ENCODE measurements around the gene ZNRF1. TPM values are rescaled to one million over a fixed set of nuclear protein-coding genes. Genes with fewer than 3 reads are reported as not detected.

The ZNRF1 gene
- total RNA-seq, 5 donors from 2014 or later (not counting 1 experiment from before 2014, with no cell fraction given): 5.5 to 7.8 (median 7.5) TPM

GRCh38 chr16:75116911-75117245 is 118.1 kb downstream of the ZNRF1 start:
- Mint-ChIP-seq H3K27ac (no peak overlapping the region), H3K36me3 (no peaks in the 10 kb centered on the region), H3K27me3 (peaks cover 4 to 7% of the 10 kb centered on the region in 2 donors), H3K4me3 (no peak overlapping the region), H3K4me1 (peaks cover 0 to 2% (median 0%) of the 10 kb centered on the region in 3 donors), H3K9me3 (peaks cover 0 to 5% (median 4%) of the 10 kb centered on the region in 3 donors)
- DNase-seq (no peak), ATAC-seq (replicated peaks in 1 of 4) (no peak)
- WGBS (ENCODE audit: insufficient coverage): no CpG with 5 or more reads among the region's 3 CpGs
- Histone ChIP-seq H3K27me3 (replicated peaks in 1 of 2; ENCODE audit: control insufficient read depth in 2 of 2, extremely low read depth in 1 of 2, insufficient read depth in 2 of 2, low read length in 1 of 2) (peaks cover 0 to 23% of the 10 kb centered on the region in 2 experiments), H3K4me3 (ENCODE audit: control insufficient read depth in 1 of 2, extremely low read depth in 1 of 2, low read length in 1 of 2) (no peak overlapping the region), H3K9me3 (no peaks in the 10 kb centered on the region), H3K27ac (ENCODE audit: low read length) (no peak overlapping the region), H3K4me1 (ENCODE audit: control insufficient read depth in 1 of 2, extremely low read depth in 1 of 2, insufficient read depth in 2 of 2, low read length in 2 of 2) (peaks cover 0 to 6% of the 10 kb centered on the region in 2 experiments), H3K36me3 (ENCODE audit: control insufficient read depth in 2 of 2, extremely low read depth in 1 of 2, insufficient read depth in 1 of 2, low read length in 1 of 2) (no peaks in the 10 kb centered on the region)
- ChIA-PET CTCF (no interaction called here), POLR2A (no interaction called here)

GRCh38 chr16:75118943-75119539 is 120.2 kb downstream of the ZNRF1 start:
- CTCF ChIA-PET: interaction anchor here in 1 of 2 donors (0.5 to 1.3 kb wide), 2 partner anchors 8 to 15 kb away, joined by 5 to 6 read pairs; no protein-coding TSS in a partner anchor
- no peak overlapping the region for H3K4me3 ChIP-seq (ENCODE audit: control insufficient read depth in 1 of 2, extremely low read depth in 1 of 2, low read length in 1 of 2)
- H3K4me3 Mint-ChIP-seq: no peak overlapping the region
- 91% methylated on average over 4 of the region's 6 CpGs for WGBS (ENCODE audit: insufficient coverage)
- H3K9me3 ChIP-seq: peaks cover 2% of the 10 kb centered on the region
- H3K9me3 Mint-ChIP-seq: peaks cover 0 to 14% (median 11%) of the 10 kb centered on the region in 3 donors
- no peak for ATAC-seq (replicated peaks in 1 of 4)
- no peaks in the 10 kb centered on the region for H3K36me3 ChIP-seq (ENCODE audit: control insufficient read depth in 2 of 2, extremely low read depth in 1 of 2, insufficient read depth in 1 of 2, low read length in 1 of 2)
- no peak for DNase-seq
- POLR2A ChIA-PET: no interaction called here
- peaks cover 0 to 4% of the 10 kb centered on the region in 2 experiments for H3K4me1 ChIP-seq (ENCODE audit: control insufficient read depth in 1 of 2, extremely low read depth in 1 of 2, insufficient read depth in 2 of 2, low read length in 2 of 2)
- no peaks in the 10 kb centered on the region for H3K27me3 Mint-ChIP-seq
- H3K27ac Mint-ChIP-seq: no peak overlapping the region
- peaks cover 3% of the 10 kb centered on the region for H3K36me3 Mint-ChIP-seq
- H3K4me1 Mint-ChIP-seq: peaks cover 0 to 2% (median 0%) of the 10 kb centered on the region in 3 donors
- H3K27ac ChIP-seq (ENCODE audit: low read length): no peak overlapping the region
- H3K27me3 ChIP-seq (replicated peaks in 1 of 2; ENCODE audit: control insufficient read depth in 2 of 2, extremely low read depth in 1 of 2, insufficient read depth in 2 of 2, low read length in 1 of 2): peaks cover 0 to under 1% of the 10 kb centered on the region in 2 experiments

- H3K4me1 Mint-ChIP-seq: peaks cover 0 to 2% (median 0%) of the 10 kb centered on the region in 3 donors
- no peak for DNase-seq
- peaks cover 2% of the 10 kb centered on the region for H3K9me3 ChIP-seq
Observed at GRCh38 chr16:75120253-75120652, 121.4 kb downstream of the ZNRF1 start.

GRCh38 chr16:75121949-75122568 is 123.2 kb downstream of the ZNRF1 start:
- Mint-ChIP-seq H3K36me3 (peaks cover 3% of the 10 kb centered on the region), H3K27ac (no peak overlapping the region), H3K27me3 (no peaks in the 10 kb centered on the region), H3K9me3 (peaks cover 0 to 17% (median 11%) of the 10 kb centered on the region in 3 donors), H3K4me1 (no peaks in the 10 kb centered on the region), H3K4me3 (no peak overlapping the region)
- Histone ChIP-seq H3K4me1 (ENCODE audit: control insufficient read depth in 1 of 2, extremely low read depth in 1 of 2, insufficient read depth in 2 of 2, low read length in 2 of 2) (no peaks in the 10 kb centered on the region), H3K4me3 (ENCODE audit: control insufficient read depth in 1 of 2, extremely low read depth in 1 of 2, low read length in 1 of 2) (no peak overlapping the region), H3K27me3 (replicated peaks in 1 of 2; ENCODE audit: control insufficient read depth in 2 of 2, extremely low read depth in 1 of 2, insufficient read depth in 2 of 2, low read length in 1 of 2) (no peaks in the 10 kb centered on the region), H3K9me3 (peaks cover 2% of the 10 kb centered on the region), H3K36me3 (ENCODE audit: control insufficient read depth in 2 of 2, extremely low read depth in 1 of 2, insufficient read depth in 1 of 2, low read length in 1 of 2) (no peaks in the 10 kb centered on the region), H3K27ac (ENCODE audit: low read length) (no peak overlapping the region)
- ATAC-seq (replicated peaks in 1 of 4): no peak
- CTCF ChIA-PET: interaction anchor here in 1 of 2 donors (0.8 kb wide), 1 partner anchor 11 kb away, joined by 5 read pairs; no protein-coding TSS in a partner anchor
- 95% methylated on average over 4 of the region's 6 CpGs for WGBS (ENCODE audit: insufficient coverage)
- DNase-seq: no peak
- POLR2A ChIA-PET: interaction anchor here in 1 of 2 donors (0.5 kb wide), 1 partner anchor 476 kb away, joined by 3 read pairs; no protein-coding TSS in a partner anchor

More at GRCh38 chr16:75120253-75120652, 121.4 kb downstream of the ZNRF1 start:
- WGBS (ENCODE audit: insufficient coverage): 83% methylated on average over 3 of the region's 4 CpGs
- ChIA-PET CTCF (interaction anchor here in 1 of 2 donors (0.8 kb wide), 1 partner anchor 79 kb away, joined by 3 read pairs; no protein-coding TSS in a partner anchor), POLR2A (no interaction called here)
- Histone ChIP-seq H3K36me3 (ENCODE audit: control insufficient read depth in 2 of 2, extremely low read depth in 1 of 2, insufficient read depth in 1 of 2, low read length in 1 of 2) (no peaks in the 10 kb centered on the region), H3K4me1 (ENCODE audit: control insufficient read depth in 1 of 2, extremely low read depth in 1 of 2, insufficient read depth in 2 of 2, low read length in 2 of 2) (peaks cover 0 to 4% of the 10 kb centered on the region in 2 experiments), H3K27ac (ENCODE audit: low read length) (no peak overlapping the region), H3K27me3 (replicated peaks in 1 of 2; ENCODE audit: control insufficient read depth in 2 of 2, extremely low read depth in 1 of 2, insufficient read depth in 2 of 2, low read length in 1 of 2) (no peaks in the 10 kb centered on the region), H3K4me3 (ENCODE audit: control insufficient read depth in 1 of 2, extremely low read depth in 1 of 2, low read length in 1 of 2) (no peak overlapping the region)
- Mint-ChIP-seq H3K36me3 (peaks cover 3% of the 10 kb centered on the region), H3K4me3 (no peak overlapping the region), H3K27me3 (no peaks in the 10 kb centered on the region), H3K27ac (no peak overlapping the region), H3K9me3 (peaks cover 0 to 14% (median 11%) of the 10 kb centered on the region in 3 donors)
- ATAC-seq (replicated peaks in 1 of 4): no peak

GRCh38 chr16:75122609-75123008 is 123.8 kb downstream of the ZNRF1 start:
- ChIA-PET CTCF (no interaction called here), POLR2A (no interaction called here)
- Histone ChIP-seq H3K27me3 (replicated peaks in 1 of 2; ENCODE audit: control insufficient read depth in 2 of 2, extremely low read depth in 1 of 2, insufficient read depth in 2 of 2, low read length in 1 of 2) (no peaks in the 10 kb centered on the region), H3K4me3 (ENCODE audit: control insufficient read depth in 1 of 2, extremely low read depth in 1 of 2, low read length in 1 of 2) (no peak overlapping the region), H3K27ac (ENCODE audit: low read length) (no peak overlapping the region), H3K36me3 (ENCODE audit: control insufficient read depth in 2 of 2, extremely low read depth in 1 of 2, insufficient read depth in 1 of 2, low read length in 1 of 2) (no peaks in the 10 kb centered on the region), H3K4me1 (ENCODE audit: control insufficient read depth in 1 of 2, extremely low read depth in 1 of 2, insufficient read depth in 2 of 2, low read length in 2 of 2) (no peaks in the 10 kb centered on the region), H3K9me3 (peaks cover 2% of the 10 kb centered on the region)
- H3K36me3 Mint-ChIP-seq: peaks cover 3% of the 10 kb centered on the region
- H3K27me3 Mint-ChIP-seq: no peaks in the 10 kb centered on the region
- no peak overlapping the region for H3K27ac Mint-ChIP-seq
- H3K4me1 Mint-ChIP-seq: no peaks in the 10 kb centered on the region
- ATAC-seq (replicated peaks in 1 of 4) (no peak), DNase-seq (no peak)
- H3K4me3 Mint-ChIP-seq: no peak overlapping the region
- peaks cover 0 to 22% (median 17%) of the 10 kb centered on the region in 3 donors for H3K9me3 Mint-ChIP-seq
- no CpG with 5 or more reads among the region's 1 CpG for WGBS (ENCODE audit: insufficient coverage)

- H3K27ac Mint-ChIP-seq: no peak overlapping the region
- Histone ChIP-seq H3K27ac (ENCODE audit: low read length) (no peak overlapping the region), H3K27me3 (replicated peaks in 1 of 2; ENCODE audit: control insufficient read depth in 2 of 2, extremely low read depth in 1 of 2, insufficient read depth in 2 of 2, low read length in 1 of 2) (peaks cover 0 to 5% of the 10 kb centered on the region in 2 experiments), H3K4me1 (ENCODE audit: control insufficient read depth in 1 of 2, extremely low read depth in 1 of 2, insufficient read depth in 2 of 2, low read length in 2 of 2) (peaks cover 0 to 3% of the 10 kb centered on the region in 2 experiments), H3K36me3 (ENCODE audit: control insufficient read depth in 2 of 2, extremely low read depth in 1 of 2, insufficient read depth in 1 of 2, low read length in 1 of 2) (no peaks in the 10 kb centered on the region), H3K4me3 (ENCODE audit: control insufficient read depth in 1 of 2, extremely low read depth in 1 of 2, low read length in 1 of 2) (no peak overlapping the region), H3K9me3 (no peaks in the 10 kb centered on the region)
- no peak for ATAC-seq (replicated peaks in 1 of 4)
- DNase-seq: no peak
- H3K9me3 Mint-ChIP-seq: peaks cover 0 to 9% (median 8%) of the 10 kb centered on the region in 3 donors
- peaks cover 4 to 7% of the 10 kb centered on the region in 2 donors for H3K27me3 Mint-ChIP-seq
- POLR2A ChIA-PET: no interaction called here
- CTCF ChIA-PET: no interaction called here
- WGBS (ENCODE audit: insufficient coverage): no CpG with 5 or more reads among the region's 4 CpGs
- no peaks in the 10 kb centered on the region for H3K36me3 Mint-ChIP-seq
- H3K4me1 Mint-ChIP-seq: peaks cover 9 to 22% (median 11%) of the 10 kb centered on the region in 3 donors
- no peak overlapping the region for H3K4me3 Mint-ChIP-seq
Observed at GRCh38 chr16:75127713-75128415, 129.0 kb downstream of the ZNRF1 start.

Data from T-cell (primary cell).